NCI-H69 (cell line): ENCODE measurements around the gene CSTPP1.

ENCODE experiments used
- DNase-seq: peaks from one replicate; lab custom pipeline; 2025; lab: John Stamatoyannopoulos, UW

Gene CSTPP1

GRCh38 chr11:47158242-47158641, 221.7 kb downstream of the CSTPP1 start:
- DNase-seq: no peak

GRCh38 chr11:47160753-47161133, 224.2 kb downstream of the CSTPP1 start:
- DNase-seq: peak; percentile 56

- peak; percentile 81 for DNase-seq
Measured at GRCh38 chr11:47161134-47161854, 224.7 kb downstream of the CSTPP1 start.

GRCh38 chr11:47161890-47162289, 225.3 kb downstream of the CSTPP1 start:
- no peak for DNase-seq

- no peak for DNase-seq
Measured at GRCh38 chr11:47162426-47162825, 225.9 kb downstream of the CSTPP1 start.

GRCh38 chr11:47163193-47163592, 226.6 kb downstream of the CSTPP1 start:
- no peak for DNase-seq

- no peak for DNase-seq
Measured at GRCh38 chr11:47163898-47164297, 227.3 kb downstream of the CSTPP1 start.

GRCh38 chr11:47164321-47164720, 227.8 kb downstream of the CSTPP1 start:
- DNase-seq: no peak

- no peak for DNase-seq
Measured at GRCh38 chr11:47165253-47165840, 228.8 kb downstream of the CSTPP1 start.

GRCh38 chr11:47166368-47166767, 229.8 kb downstream of the CSTPP1 start:
- no peak for DNase-seq

- no peak for DNase-seq
Measured at GRCh38 chr11:47171061-47171838, 234.7 kb downstream of the CSTPP1 start.

- no peak for DNase-seq
Measured at GRCh38 chr11:47171856-47172255, 235.3 kb downstream of the CSTPP1 start.

- no peak for DNase-seq
Measured at GRCh38 chr11:47172740-47173336, 236.3 kb downstream of the CSTPP1 start.

- no peak for DNase-seq
Measured at GRCh38 chr11:47175746-47176327, 239.3 kb downstream of the CSTPP1 start.

- peak; percentile 99 for DNase-seq
Measured at GRCh38 chr11:47176328-47177228, 240.0 kb downstream of the CSTPP1 start, which contains the start of gene ARFGAP2. TSS of gene ARFGAP2 (minus strand) at chr11:47176879. CDS start at chr11:47176853, 26 bp downstream.

- DNase-seq: peak; percentile 84
Measured at GRCh38 chr11:47177229-47177845, 240.8 kb downstream of the CSTPP1 start.

- no peak for DNase-seq
Measured at GRCh38 chr11:47177846-47178245, 241.3 kb downstream of the CSTPP1 start.

GRCh38 chr11:47178316-47178715, 241.8 kb downstream of the CSTPP1 start:
- no peak for DNase-seq

GRCh38 chr11:47178737-47179654, 242.4 kb downstream of the CSTPP1 start:
- no peak for DNase-seq

- peak; percentile 75 for DNase-seq
Measured at GRCh38 chr11:47179655-47179991, 243.1 kb downstream of the CSTPP1 start.
